ENCODE measurements around the gene CTTNBP2. TPM values are rescaled to one million over a fixed set of nuclear protein-coding genes. Genes with fewer than 3 reads are reported as not detected.

CTTNBP2 gene
- total and polyA plus RNA-seq, 10 of the 15 experiments (the other 5 are each of a cell fraction or from before 2014, with no cell fraction given): 0.04 to 0.43 TPM; not detected in 8

- ChIA-PET POLR2A (no interaction called here), CTCF (interaction anchor here (0.8 kb wide), 1 partner anchor 271 kb away, joined by 3 read pairs; no protein-coding TSS in a partner anchor), RAD21 (ENCODE audit: unreplicated experiment) (no interaction called here), SMC1A (ENCODE audit: uncharacterized antibody, unreplicated experiment) (interaction anchor here (1.3 to 1.4 kb wide), 2 partner anchors 12 to 48 kb away, joined by 3 read pairs; no protein-coding TSS in a partner anchor)
- in situ Hi-C loops (cut with MboI) (no loop called here), intact Hi-C loops (cut with micrococcal nuclease; ENCODE audit: unreplicated experiment) (no loop called here)
- no peaks in the 10 kb centered on the region for H3K9me3 ChIP-seq (replicated peaks; ENCODE audit: control insufficient read depth, insufficient read depth, low read length)
- DNase-seq (ENCODE audit: low read depth, low spot score) (no peak), ATAC-seq (no peak), FAIRE-seq (no peak)
- no peak overlapping the region for H3K4me2 ChIP-seq (ENCODE audit: control insufficient read depth, insufficient read depth)
- H3K27me3 ChIP-seq (replicated peaks in 1 of 2; ENCODE audit: control insufficient read depth in 2 of 2, insufficient read depth in 2 of 2, low read length in 1 of 2): 0 out of 4 replicates have a peak, but pooled peaks cover 0 to 1% of the 10 kb centered on the region in 2 experiments
- H3K36me3 ChIP-seq (ENCODE audit: control insufficient read depth in 2 of 2, insufficient read depth in 2 of 2, low read length in 1 of 2): no peaks in the 10 kb centered on the region
- H4K20me1 ChIP-seq (ENCODE audit: control insufficient read depth, insufficient read depth): no peaks in the 10 kb centered on the region
- no TSS peak for BruUV-seq (replicated peaks)
- no peak overlapping the region for H3K4me3 ChIP-seq
- no peak overlapping the region for H3K9ac ChIP-seq (ENCODE audit: control insufficient read depth, insufficient read depth, low read length)
- H2AFZ ChIP-seq (ENCODE audit: control insufficient read depth, low read depth, low read length): no peak overlapping the region
- no peaks in the 10 kb centered on the region for H3K4me1 ChIP-seq (ENCODE audit: control insufficient read depth, insufficient read depth, low read length)
- H3K79me2 ChIP-seq (ENCODE audit: control insufficient read depth, insufficient read depth, low read length): no peaks in the 10 kb centered on the region
- TF ChIP-seq TCF7 (IDR thresholded peaks at IDR 0.05; ENCODE audit: borderline replicate concordance) (no peak), BRCA1 (IDR thresholded peaks at IDR 0.05; ENCODE audit: low read depth, low read length) (no peak), EED (IDR thresholded peaks at IDR 0.05; ENCODE audit: low read depth) (no peak), RELA (IDR thresholded peaks at IDR 0.05; ENCODE audit: borderline replicate concordance, partially characterized antibody) (no peak), YBX1 (IDR thresholded peaks at IDR 0.05) (no peak), SPI1 (IDR thresholded peaks at IDR 0.05; ENCODE audit: borderline replicate concordance, insufficient read depth, low read depth, low read length) (no peak), TCF12 (IDR thresholded peaks at IDR 0.05; ENCODE audit: low read depth, low read length) (no peak), SREBF1 (IDR thresholded peaks at IDR 0.05; ENCODE audit: low read length) (no peak), CBX5 (IDR thresholded peaks at IDR 0.05; ENCODE audit: low read depth) (no peak), MEF2A (IDR thresholded peaks at IDR 0.05; ENCODE audit: insufficient read depth, low read depth, low read length) (no peak), FOS (IDR thresholded peaks at IDR 0.05; ENCODE audit: borderline replicate concordance, extremely low read depth, insufficient read length) (no peak), NR2C1 (IDR thresholded peaks at IDR 0.05) (no peak), TCF3 (IDR thresholded peaks at IDR 0.05; ENCODE audit: borderline replicate concordance, insufficient read depth, low read depth, low read length) (no peak), CUX1 (IDR thresholded peaks at IDR 0.05; ENCODE audit: insufficient replicate concordance, low read depth, low read length) (no peak)
- H3K27ac ChIP-seq (ENCODE audit: control insufficient read depth, insufficient read depth): no peak overlapping the region
These were observed 16.4 kb upstream of the CTTNBP2 start for GRCh38 chr7:117889611-117890010.
